GM18508 (cell line): Measurements from ENCODE around the gene NTSR1.

Source experiments
- ATAC-seq: cut with Tn5 transposase; IDR thresholded peaks from one replicate; pipeline ENCODE4 v1.9.1; 2021; ENCODE audit warnings: moderate number of reproducible peaks; ENCODE audit not compliant: insufficient read depth, unreplicated experiment

The NTSR1 gene

DNA sequence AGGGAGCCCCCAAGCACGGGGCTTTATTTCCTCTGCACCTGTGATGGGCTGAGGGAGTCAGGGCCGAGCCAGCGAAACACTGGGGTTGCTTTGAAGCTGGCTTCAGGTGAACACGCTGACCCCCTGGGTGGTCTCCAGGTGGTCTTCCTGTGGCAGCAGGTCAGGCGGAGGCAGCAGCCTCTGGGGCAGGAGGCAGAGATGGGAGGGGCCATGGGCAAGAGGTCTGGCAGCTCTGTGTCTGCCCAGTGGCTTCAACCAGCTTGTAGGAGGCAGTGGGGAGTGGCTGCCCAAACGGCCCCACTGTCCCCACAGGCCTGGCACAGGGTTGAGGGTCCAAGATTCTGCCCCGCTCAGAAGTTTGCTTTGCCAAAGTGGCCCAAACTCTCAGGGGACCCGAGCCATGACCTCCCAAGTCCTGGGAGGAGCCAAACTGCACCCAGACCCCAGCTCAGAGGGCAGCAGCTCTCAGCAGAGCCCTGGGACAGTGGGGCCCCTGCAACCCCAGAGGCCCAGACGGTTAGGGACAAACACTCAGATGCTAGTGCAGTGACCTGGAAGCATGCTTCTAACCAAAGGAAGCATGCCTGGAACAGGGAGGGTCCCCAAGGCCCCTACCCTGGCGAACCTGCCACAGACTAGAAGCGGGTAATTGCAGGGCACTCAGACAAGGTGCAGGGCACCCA, 15.3 kb downstream of the NTSR1 start:
- no peak for ATAC-seq

DNA sequence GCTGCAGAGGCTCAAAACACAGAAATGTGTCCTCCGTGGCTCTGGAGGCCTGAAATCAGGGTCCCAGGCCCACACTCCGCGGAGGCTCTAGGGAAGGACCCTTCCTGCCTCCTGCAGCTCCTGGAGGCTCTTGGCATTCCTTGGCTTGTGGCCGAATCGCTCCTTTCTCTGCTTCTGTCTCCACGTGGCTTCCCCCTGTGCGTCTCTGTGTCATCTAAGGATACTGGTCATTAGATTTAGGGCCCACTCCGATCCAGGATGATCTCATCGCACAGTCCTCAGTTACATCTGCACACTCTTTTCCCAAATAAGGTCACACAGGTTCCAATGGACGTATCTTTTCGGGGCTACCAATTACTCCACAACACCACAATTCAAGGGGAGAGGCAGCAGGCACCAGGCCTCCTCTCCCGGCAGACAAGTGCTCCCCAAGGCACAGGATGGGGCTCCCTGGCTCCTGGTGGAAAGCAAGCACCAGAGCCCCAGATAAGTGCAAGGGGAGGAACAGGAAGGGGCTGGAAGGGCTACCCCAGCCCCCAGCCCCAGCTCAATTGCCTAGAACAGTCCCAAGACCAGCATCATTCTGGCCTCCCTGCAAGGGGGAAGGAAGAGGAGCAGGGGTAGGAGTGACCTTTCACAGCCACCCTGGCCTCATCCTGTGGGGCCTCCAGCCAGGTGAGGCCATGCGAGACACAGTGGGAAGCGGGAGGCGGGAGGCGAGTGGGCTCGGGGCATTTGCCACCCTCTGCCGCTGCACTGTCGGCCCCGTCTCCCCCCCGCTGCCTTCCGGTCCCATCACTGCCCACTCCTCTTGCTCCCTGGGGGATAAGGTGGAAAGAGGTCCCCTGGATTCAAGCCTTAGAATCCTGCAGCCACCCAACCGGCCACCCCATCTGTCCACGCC, 16.3 kb downstream of the NTSR1 start:
- ATAC-seq, result no peak

DNA sequence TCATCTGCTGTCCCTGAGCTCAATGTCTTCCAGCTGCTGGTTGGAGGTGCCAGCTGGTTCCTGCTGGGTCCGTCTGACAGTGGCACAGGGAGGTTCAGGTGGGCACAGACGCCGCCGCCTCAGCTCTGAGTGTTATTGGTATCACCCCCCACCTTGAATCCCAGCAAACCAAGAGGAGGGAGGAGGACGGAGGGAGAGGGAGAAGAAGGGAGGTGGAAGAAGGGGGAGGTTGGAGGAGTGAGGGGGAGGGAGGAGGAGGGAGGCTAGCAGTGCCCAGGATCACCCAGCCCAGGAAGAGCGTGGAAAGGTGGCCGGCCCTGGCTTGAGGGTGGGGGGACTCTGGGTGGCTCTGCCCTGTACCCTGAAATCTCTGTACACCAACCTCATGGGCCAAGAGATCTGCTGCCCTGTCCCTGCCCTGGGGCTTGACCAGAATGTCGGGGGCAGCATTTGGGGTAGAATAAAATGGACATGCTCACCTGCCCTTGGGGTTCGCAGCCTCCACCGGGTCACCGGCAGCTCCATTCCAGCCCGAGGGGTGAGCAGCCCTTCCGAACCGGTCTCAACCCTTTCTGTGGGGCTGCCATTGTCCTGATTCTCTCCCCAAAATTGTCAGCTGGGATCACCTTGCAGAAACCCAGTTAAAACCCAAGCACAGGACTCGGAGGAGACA, 17.1 kb downstream of the NTSR1 start:
- no peak for ATAC-seq

DNA sequence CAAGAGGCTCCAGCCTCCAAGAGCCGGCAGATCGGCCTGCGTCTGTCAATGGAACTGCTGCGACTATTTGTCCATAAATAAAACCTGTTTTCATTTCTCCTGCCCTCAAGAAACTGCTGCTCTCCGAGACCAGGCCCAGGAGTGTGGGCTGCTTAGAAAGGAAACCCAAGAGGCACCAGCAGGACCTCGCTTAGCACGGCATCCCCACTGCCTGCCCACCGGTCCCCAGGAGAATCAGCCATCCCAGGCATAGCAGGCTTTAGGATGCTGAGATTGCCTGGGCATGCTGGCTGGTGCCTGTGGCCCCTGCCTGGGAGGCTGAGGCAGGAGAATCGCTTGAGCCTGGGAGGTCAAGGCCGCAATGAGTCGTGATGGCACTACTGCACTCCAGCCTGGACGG, 17.6 kb downstream of the NTSR1 start:
- no peak for ATAC-seq

DNA sequence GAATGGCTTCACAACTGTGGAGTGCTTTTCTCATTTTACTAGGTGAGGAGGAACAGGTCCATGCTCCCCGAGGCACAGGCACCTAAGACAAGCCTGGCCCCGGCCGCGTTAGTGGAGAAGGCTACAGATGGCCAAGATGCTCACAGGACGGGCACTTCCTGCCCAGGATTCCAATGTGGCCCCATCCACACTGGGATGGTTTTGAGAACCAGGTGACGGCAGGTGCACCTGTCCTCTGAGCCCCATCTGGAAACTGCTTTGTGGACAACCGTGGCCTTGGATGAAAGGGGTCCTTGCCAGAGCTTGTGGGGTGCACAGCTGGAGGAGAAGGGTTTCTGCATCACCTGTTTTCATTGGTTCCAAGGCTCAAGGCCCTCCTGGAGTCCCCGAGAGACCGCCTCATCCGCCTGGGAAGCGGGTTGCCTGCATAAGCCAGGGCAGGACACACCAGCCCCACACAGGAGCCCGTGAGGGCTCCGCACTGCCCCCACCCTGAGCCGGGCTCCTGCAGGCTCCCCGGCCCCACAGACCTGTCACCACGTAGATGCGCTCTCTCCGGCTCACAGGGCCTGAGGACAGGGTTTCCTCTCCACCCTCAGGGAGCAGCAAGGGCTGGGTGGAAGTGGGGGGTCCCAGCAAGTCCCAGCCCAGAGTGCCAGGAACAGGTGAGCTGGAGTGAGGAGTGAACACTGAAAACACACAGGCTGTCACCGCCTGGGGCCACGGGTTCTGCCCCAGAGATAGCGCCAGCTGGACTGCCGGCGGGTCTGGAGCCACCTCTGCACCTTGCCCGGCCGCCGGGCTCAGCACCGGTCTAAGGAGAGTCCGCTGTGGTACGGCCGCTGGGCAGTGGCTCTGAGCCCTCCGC, 18.3 kb downstream of the NTSR1 start:
- ATAC-seq, result no peak

DNA sequence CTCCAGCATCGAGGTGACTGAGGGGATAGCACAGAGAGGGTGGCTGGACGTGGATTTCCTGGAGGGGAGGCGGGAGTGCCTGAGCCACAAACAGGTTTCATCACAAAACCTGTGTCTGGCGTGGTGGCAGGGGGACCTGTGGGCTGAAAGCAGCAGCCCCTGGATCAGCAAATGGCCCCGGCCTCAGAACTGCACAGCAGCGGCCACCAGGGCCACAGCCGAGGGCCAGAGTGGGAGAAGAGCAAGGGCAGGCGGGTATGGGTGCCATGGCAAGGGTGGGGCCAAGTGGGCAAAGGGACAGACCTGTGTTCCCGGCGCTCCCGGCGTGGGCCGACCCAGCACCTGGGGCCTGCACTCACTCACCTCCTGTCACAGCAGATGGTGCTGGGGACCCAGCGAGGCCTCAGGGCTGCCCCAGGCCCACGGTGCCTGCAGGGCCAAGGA, 19.0 kb downstream of the NTSR1 start:
- ATAC-seq, result no peak

DNA sequence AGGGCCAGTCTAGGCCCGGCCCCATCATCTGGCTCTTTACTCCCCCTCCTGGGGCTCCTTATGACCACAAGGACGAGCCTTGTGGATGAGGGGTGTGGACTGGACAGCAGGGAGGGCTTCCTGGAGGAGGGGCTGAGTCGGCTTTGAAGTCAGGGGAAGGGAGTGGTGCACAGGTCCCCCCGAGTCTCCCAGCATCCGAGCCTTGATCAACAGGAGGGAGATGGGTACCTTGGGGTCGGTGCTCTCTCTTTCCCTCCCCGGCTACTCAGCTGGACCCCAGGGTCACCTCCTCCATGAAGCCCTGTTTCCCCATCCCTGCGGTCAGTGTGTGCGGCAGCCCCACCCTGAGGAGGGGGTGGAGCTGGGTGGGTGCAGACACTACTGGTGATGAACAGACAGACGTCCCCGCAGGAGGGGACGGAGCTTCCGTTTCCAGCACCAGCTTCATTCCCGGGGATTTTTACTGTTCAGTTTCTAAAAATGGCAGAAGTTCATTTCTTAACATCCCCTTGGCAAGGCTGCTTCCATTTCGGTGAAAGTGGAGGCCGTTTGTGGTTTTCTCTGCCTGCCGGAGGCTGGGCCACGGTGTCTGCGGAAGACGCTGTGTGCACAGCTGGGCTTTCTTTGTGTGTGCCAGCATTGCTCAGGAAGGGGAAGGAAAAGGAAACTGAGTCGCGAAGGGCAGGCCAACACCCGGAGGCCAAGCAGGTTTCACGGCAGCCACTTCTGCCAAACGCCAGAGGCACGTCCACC, 19.6 kb downstream of the NTSR1 start:
- ATAC-seq, result no peak

DNA sequence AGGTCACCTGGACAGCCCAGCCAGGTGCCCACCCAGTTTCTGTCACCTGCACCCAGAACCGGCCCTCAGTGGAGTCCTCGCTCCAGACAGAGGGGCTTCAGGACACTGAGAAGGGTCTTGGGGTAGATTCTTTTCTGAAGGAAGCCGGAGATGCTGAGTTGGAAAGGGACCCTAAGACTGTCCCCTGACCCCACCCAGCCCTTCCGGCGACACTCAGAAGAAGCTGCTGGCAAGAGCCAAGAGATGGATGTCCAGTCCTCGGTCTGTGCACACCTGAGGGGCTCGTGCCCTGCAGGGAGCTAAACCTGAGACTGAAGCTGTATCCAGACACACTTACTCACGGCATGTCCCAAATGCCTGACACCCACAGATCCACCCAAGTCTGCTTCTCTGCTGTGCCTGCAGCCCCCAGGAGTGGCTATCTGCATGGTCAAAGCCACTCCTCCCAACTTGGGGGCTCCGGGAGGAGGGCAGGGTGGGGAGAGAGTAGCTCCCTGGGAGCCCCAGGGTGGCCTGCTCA, 20.2 kb downstream of the NTSR1 start:
- ATAC-seq, result no peak

DNA sequence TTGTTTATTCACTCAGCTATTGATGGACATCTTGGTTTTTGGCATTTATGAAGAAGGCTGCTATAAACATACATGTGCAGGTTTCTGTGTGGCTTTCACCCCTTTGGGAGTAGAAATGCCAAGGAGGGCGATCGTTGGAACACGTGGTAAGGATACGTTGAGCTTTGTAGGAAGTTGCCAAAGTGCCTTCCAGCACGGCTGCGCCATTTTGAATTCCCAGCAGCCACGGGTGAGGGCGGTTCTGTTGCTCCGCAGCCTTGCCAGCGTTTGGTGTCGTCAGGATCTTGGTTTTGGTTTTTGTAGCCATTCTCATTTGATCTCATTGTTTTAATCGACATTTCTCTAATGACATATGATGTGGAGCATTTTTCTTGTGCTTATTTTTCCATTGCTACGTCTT, 21.8 kb downstream of the NTSR1 start:
- no peak for ATAC-seq

DNA sequence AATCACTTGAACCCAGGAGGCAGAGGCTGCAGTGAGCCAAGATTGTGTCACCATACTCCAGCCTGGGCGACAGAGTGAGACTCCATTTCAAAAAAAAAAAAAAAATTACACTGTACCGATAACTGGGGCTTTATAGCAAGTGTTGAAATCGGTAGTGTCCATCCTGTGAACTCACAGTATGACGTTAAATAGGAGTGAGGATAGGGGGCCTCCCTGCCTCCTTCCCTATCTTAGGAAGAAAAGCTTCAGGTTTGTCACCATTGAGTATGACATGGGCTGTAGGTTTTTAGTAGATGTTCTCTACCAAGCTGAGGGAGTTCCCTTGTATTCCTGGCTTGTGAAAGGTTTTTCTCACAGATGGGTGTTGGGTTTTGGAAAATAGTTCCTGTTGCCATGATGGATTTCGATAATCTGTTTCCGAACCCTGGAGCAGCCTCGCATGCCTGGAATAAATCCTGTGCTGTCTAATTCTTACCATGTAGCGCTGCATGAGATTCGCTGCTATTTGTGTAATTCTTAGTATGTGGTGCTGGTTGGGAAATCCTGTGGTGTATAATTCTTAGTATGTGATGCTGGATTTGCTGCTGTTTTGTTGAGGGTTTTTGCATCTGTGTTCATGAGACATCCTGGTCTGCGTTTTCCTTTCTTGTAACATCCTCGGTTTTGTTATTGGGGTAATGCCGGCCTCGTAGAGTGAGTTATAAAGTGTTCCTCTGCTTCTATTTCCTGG, 23.6 kb downstream of the NTSR1 start:
- ATAC-seq, result no peak

DNA sequence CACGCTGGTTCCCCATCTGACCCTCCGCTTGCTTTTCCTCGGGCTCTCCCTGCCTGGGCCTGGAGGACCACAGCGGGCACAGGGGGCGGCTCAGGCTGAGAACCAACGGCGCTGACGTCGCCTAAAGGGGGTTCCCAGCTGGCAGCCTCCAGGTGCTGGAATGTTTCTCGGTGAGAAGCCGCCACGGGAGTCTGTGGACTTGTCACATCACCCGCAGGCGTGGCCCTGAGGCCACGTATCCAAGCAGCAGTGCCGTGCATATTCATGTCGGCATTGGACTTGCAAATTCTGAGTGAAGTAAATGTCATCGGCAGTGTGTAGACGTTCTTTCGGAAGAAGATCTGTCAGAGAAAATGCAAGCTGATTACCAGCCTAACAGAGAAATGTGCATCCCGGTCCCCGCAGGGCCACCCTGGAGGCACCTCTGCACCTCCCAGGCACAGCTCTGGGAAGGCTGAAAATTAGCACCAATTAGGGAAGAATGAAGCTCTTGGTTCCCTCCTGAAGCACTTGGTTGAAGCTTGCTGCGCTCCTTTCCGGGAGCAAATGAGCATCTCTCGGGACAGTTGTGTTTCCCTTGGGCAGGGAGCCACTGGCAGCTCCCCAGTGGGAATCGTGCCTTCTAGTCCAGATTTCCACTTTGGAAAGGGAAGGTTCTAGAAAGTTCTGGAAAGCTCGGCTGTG, 24.3 kb downstream of the NTSR1 start:
- no peak for ATAC-seq

DNA sequence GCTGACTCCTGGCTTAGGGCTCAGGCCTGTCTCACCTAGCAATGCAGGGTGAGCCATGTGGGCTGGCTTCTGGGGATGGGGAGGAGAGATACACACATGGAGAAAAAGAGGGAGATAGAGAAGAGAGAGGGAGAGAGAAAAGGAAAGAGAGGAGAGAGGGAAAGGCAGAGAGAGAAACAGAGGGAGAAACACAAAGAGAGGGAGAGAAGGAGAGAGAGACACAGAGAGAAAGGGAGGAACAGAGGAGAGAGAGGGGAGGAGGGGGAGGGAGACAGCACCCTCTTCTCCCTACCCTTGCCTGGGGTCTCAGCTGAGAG, 24.8 kb downstream of the NTSR1 start:
- ATAC-seq, result no peak

DNA sequence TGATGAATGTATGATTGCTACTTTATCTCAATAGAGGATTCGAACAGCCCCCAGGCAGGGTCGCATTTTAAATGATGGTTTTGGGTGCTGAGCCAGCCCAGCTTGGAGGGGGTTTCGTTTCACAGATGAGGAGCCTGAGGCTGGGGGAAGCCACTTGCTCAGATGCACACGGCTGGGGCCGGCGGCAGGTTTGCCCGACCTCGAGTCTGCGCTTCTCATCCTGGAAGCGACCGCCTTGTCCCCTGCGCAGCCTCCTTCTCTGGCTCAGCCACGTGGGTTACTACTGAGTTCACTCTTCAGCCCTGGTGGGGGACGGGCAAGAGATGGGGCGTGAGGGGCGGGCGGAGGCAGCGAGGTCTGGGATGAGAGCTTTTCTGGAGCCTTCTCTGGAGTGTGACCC, 25.3 kb downstream of the NTSR1 start:
- no peak for ATAC-seq

DNA sequence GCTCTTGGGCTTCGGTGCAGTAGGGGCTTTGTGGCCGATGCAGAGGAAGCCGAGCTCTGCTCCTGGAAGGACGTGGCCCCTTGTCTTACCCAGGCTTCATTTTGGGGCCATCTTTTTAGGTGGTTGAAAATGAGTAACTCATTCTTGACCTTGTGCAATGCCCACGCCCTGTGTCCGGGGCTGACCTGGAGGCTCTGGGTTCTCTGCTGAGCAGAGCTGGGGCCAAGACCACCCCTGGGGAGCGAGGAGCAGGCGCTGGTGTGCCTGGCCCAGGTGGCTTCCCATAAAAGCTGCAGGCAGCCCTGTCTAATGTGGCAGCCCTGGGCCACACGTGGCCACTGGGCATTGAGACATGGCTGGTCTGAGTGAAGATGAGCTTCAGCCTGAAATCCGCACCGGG, 25.7 kb downstream of the NTSR1 start:
- ATAC-seq, result no peak

DNA sequence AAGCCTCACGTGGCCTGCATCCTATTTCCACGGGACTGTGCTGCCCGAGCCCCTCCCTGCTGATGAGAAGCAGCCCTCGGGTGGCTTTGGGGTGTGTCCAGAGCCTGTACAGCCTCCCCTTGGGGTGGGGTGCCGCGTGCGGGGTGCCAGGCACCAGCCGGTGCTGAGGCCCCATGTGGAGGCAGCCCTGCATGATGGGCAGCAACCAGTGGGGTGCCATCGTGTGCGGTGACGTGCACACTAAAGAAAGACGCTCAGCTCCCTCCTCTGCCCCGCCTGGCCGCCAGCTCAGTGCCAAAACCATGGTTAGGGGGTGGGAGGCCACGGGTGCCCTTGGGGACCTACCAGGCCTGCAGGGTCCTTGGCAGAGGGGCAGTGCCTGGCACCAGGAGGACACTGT, 26.2 kb downstream of the NTSR1 start:
- no peak for ATAC-seq

DNA sequence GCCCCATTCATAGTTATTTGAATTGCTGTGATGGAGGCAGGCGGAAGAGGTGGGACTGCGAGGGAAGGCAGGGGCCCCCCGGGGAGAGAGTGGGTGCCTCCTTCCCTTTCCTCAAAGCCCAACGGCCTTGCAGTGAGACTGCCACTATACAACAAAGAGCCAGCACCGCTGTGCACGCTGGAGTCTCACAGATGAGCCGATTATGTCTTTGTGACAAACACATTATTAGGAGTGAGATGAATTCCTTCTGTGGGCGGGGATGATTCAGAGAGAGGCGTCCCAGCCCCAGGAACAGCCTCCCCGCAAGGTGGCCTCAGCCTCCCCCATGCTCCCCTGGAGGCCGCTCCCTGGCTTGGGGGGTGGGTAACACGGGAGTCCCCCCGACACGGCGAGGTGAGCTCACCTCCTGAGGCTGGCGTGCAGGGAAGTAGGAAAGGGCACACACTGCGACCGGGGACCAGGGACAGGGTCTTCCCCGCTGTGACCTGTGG, 26.7 kb downstream of the NTSR1 start:
- ATAC-seq, result no peak

DNA sequence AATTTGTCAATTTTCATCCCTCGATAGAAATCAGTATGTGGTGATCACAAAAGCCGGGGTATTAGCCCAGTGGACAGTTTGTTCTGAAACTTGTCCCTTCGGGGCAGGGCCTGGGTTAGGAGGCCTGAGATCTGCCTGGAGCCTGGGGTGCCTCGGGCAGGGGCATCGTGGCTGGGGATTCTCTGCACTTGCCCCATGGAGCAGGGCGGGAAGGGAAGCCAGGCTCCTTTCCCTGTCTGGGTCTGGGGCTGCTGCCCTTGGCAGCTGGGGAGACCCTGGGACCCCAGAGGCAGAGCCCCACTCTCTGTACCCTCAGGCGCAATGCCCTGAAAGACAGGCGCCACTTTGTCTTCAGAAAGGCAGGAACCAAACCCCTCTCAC, 27.4 kb downstream of the NTSR1 start:
- no peak for ATAC-seq

DNA sequence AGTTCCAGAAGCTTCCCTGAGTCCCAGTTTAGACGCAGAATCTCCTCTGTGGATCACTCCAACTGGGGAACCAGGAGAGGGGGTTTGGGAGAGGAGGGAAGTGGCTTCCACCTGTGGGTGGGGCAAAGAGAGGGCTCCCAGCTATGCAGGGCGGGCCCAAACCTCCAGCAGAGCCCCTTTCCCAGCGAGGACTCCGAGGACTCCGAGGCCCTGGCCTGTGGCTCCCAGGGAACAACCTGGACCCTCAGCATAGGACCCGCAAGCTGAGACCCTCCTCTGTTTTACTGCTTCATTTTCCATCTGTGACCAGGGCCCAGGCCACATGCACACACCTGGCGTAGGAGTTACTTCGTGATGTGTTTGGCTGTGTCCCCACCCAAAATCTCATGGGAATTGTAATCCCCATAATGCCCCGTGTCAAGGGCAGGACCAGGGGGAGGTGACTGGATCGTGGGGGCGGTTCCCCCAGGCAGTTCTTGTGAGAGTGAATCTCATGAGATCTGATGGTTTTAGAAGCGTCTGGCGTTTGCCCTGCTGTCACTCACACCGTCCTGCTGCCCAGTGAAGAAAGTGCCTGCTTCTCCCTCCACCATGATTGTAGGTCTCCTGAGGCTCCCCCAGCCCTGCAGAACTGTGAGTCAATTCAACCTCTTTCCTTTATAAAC, 27.9 kb downstream of the NTSR1 start:
- ATAC-seq, result no peak
